Chondrocyte (in vitro differentiated cells): Measurements from ENCODE around the gene COMMD1. TPM values are rescaled to one million over a fixed set of nuclear protein-coding genes. Genes with fewer than 3 reads are reported as not detected.

Experiments
- DNase-seq: peaks from one replicate; pipeline ENCODE4 v3.0.0; 2021; ENCODE audit warnings: mixed read lengths, low spot score
- H3K27ac Mint-ChIP-seq: one replicate; pipeline ENCODE4 v1.8.0; 2021; ENCODE audit warnings: mild to moderate bottlenecking, moderate library complexity, mixed read lengths; ENCODE audit not compliant: unreplicated experiment
- H3K27me3 Mint-ChIP-seq: 2 replicates; pipeline ENCODE4 v1.8.0; 2021; ENCODE audit warnings: low read depth, mixed read lengths
- H3K36me3 Mint-ChIP-seq: 2 replicates; pipeline ENCODE4 v1.8.0; 2021; ENCODE audit warnings: low read depth, mixed read lengths
- H3K4me1 Mint-ChIP-seq: 2 replicates; pipeline ENCODE4 v1.8.0; 2021; ENCODE audit warnings: low read depth, mild to moderate bottlenecking, mixed read lengths
- H3K4me3 Mint-ChIP-seq: one replicate; pipeline ENCODE4 v1.8.0; 2021; ENCODE audit warnings: mild to moderate bottlenecking, moderate library complexity, mixed read lengths; ENCODE audit not compliant: unreplicated experiment
- H3K9me3 Mint-ChIP-seq: 2 replicates; pipeline ENCODE4 v1.8.0; 2021; ENCODE audit warnings: low read depth, mixed read lengths
- total RNA-seq: library from RNA; stranded (reverse); gene quantifications from 3 replicates; pipeline ENCODE4 v1.2.1, GENCODE V29; 2021
- TF ChIP-seq, protein P1 (sequence below): fragments of 200-600 bp; sonication (generic); IDR thresholded peaks from 2 replicates; pipeline ENCODE4 v1.5.0; 2021; ENCODE audit warnings: antibody characterized with exemption, mild to moderate bottlenecking, moderate library complexity

The COMMD1 gene
- total RNA-seq, 1 donor from 2014 or later = 37.0 TPM

- no peak for DNase-seq
- peak overlapping the region; percentile 97 for H3K4me3 Mint-ChIP-seq
- no peaks in the 10 kb centered on the region for H3K9me3 Mint-ChIP-seq
- TF ChIP-seq, protein P1, sequence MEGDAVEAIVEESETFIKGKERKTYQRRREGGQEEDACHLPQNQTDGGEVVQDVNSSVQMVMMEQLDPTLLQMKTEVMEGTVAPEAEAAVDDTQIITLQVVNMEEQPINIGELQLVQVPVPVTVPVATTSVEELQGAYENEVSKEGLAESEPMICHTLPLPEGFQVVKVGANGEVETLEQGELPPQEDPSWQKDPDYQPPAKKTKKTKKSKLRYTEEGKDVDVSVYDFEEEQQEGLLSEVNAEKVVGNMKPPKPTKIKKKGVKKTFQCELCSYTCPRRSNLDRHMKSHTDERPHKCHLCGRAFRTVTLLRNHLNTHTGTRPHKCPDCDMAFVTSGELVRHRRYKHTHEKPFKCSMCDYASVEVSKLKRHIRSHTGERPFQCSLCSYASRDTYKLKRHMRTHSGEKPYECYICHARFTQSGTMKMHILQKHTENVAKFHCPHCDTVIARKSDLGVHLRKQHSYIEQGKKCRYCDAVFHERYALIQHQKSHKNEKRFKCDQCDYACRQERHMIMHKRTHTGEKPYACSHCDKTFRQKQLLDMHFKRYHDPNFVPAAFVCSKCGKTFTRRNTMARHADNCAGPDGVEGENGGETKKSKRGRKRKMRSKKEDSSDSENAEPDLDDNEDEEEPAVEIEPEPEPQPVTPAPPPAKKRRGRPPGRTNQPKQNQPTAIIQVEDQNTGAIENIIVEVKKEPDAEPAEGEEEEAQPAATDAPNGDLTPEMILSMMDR = no peak
- H3K36me3 Mint-ChIP-seq = peaks cover 8% of the 10 kb centered on the region
- peaks cover 24% of the 10 kb centered on the region for H3K4me1 Mint-ChIP-seq
- peak overlapping the region; percentile 100 for H3K27ac Mint-ChIP-seq
- H3K27me3 Mint-ChIP-seq = no peaks in the 10 kb centered on the region
Measured at GRCh38 chr2:61887717-61888266, 17.7 kb upstream of the COMMD1 start.

DNA sequence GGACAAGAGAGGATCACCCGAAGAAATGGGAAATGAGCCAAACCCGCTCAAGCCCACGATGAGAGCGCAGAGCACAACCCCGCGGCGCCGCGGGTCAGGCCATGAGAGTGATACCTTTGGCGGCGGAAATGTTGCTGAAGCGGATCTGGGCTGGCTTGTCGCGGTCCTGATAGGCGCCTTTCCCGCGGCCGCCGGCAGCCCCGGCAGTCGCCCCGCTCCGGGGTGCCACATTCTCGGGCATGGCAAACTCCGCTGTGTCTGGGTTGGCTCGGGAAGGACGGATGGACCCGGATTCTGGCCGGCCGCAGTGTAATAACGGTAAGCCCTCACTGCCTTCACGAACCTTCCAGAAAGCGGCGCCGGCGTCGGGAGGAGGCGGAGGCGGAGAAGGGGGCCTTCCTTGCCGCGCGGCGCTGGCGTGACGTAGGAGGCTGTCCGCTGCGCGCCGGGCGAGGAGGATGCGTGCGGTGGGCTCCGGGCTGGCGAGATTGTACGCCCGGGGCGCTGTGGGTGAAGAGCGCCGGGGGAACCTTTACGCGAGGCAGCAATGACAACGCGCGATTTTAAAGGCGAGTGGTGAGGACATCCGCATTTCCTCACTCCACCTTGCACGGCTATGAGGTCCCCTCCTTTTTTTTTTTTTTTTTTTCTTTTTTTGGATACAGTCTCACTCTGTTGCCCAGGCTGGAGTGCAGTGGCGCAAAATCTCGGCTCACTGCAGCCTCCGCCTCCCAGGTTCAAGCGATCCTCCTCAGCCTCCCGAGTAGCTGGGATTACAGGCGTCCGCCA, 17.0 kb upstream of the COMMD1 start, which contains the start of gene CCT4:
Gene CCT4 (minus strand): TSS at position 390 of the 789 bp plus-strand sequence. CDS start 149 bp downstream, at position 241.
- peaks cover 5% of the 10 kb centered on the region for H3K36me3 Mint-ChIP-seq
- TF ChIP-seq, protein P1 = no peak
- peak within 1 kb of the TSS; percentile 97 for H3K4me3 Mint-ChIP-seq
- H3K9me3 Mint-ChIP-seq = no peaks in the 10 kb centered on the region
- peaks cover 24% of the 10 kb centered on the region for H3K4me1 Mint-ChIP-seq
- DNase-seq = peak; percentile 94
- peak within 1 kb of the TSS; percentile 100 for H3K27ac Mint-ChIP-seq
- H3K27me3 Mint-ChIP-seq = no peaks in the 10 kb centered on the region

GRCh38 chr2:61898810-61899209, 6.7 kb upstream of the COMMD1 start:
- no peak for DNase-seq
- no peaks in the 10 kb centered on the region for H3K4me1 Mint-ChIP-seq
- no peaks in the 10 kb centered on the region for H3K27me3 Mint-ChIP-seq
- no peak overlapping the region for H3K4me3 Mint-ChIP-seq
- TF ChIP-seq, protein P1 = peak; percentile 80
- H3K36me3 Mint-ChIP-seq = no peaks in the 10 kb centered on the region
- no peak overlapping the region for H3K27ac Mint-ChIP-seq
- H3K9me3 Mint-ChIP-seq = no peaks in the 10 kb centered on the region

- no peak for DNase-seq
- TF ChIP-seq, protein P1 = no peak
- no peak overlapping the region for H3K27ac Mint-ChIP-seq
Measured at GRCh38 chr2:61900281-61900680, 5.2 kb upstream of the COMMD1 start.

DNA sequence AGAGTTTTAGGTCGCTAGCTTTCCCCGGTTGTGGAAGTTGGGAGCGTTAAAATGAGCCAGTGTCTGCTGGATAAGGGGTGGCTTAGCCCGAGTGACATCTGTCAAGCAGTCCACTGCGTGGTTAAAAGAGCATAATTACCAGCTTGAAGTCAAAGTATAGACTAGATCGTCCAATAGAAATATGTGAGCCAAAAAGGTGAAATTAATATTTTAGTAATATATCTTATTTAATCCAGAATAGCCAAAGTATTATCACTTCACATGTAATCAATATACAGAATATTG, 654 bp downstream of the COMMD1 start:
- Mint-ChIP-seq H3K4me3 (peak overlapping the region; percentile 99), H3K4me1 (peaks cover 20% of the 10 kb centered on the region)

More at GRCh38 chr2:61900281-61900680, 5.2 kb upstream of the COMMD1 start:
- no peaks in the 10 kb centered on the region for H3K36me3 Mint-ChIP-seq
- no peak overlapping the region for H3K4me3 Mint-ChIP-seq
- H3K4me1 Mint-ChIP-seq = peaks cover 6% of the 10 kb centered on the region
- H3K27me3 Mint-ChIP-seq = no peaks in the 10 kb centered on the region
- no peaks in the 10 kb centered on the region for H3K9me3 Mint-ChIP-seq

More for the DNA sequence above, 654 bp downstream of the COMMD1 start:
- no peaks in the 10 kb centered on the region for H3K9me3 Mint-ChIP-seq
- TF ChIP-seq, protein P1 = no peak
- no peaks in the 10 kb centered on the region for H3K27me3 Mint-ChIP-seq
- H3K27ac Mint-ChIP-seq = peak overlapping the region; percentile 93
- DNase-seq = no peak
- H3K36me3 Mint-ChIP-seq = no peaks in the 10 kb centered on the region
